Measurements from ENCODE around the gene GPC6.

GPC6 gene

DNA sequence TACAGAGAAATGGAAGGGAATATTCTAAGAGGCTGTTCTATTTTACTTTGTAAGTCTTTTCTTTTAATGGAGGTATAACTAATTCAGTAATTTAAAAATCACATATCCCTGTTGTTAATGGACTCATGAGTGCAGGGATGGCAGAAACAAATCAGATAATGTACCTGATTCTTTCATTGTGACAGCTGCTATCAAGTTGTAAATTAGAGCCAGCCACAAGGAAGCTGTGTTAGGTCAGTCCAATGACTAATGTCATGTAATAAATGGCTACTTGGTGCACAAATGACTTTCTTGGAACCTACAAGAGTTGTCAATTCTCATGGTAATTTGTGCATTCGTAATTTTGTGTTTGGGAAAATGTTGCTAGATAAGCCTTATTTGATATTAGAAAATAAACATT is 806.5 kb downstream of the GPC6 start:
- no peak overlapping the region for H3K9ac ChIP-seq (ENCODE audit: low read depth in 1 of 2, low read length in 2 of 2)
- H3K27me3 ChIP-seq (ENCODE audit: control insufficient read depth in 2 of 2, insufficient read depth in 2 of 2, low read length in 2 of 2): no peaks in the 10 kb centered on the region
- H3K27ac ChIP-seq (ENCODE audit: low read depth in 2 of 2, low read length in 2 of 2): no peak overlapping the region
- no peaks in the 10 kb centered on the region for H3K9me3 ChIP-seq (ENCODE audit: control insufficient read depth in 2 of 2, low read length in 2 of 2)
- H3K4me1 ChIP-seq (ENCODE audit: control insufficient read depth in 2 of 2, insufficient read depth in 2 of 2, low read length in 2 of 2): no peaks in the 10 kb centered on the region
- no peak overlapping the region for H3K4me3 ChIP-seq (ENCODE audit: low read length in 2 of 2)
- H3K36me3 ChIP-seq (ENCODE audit: control insufficient read depth in 2 of 2, insufficient read depth in 2 of 2, low read length in 2 of 2): no peaks in the 10 kb centered on the region

DNA sequence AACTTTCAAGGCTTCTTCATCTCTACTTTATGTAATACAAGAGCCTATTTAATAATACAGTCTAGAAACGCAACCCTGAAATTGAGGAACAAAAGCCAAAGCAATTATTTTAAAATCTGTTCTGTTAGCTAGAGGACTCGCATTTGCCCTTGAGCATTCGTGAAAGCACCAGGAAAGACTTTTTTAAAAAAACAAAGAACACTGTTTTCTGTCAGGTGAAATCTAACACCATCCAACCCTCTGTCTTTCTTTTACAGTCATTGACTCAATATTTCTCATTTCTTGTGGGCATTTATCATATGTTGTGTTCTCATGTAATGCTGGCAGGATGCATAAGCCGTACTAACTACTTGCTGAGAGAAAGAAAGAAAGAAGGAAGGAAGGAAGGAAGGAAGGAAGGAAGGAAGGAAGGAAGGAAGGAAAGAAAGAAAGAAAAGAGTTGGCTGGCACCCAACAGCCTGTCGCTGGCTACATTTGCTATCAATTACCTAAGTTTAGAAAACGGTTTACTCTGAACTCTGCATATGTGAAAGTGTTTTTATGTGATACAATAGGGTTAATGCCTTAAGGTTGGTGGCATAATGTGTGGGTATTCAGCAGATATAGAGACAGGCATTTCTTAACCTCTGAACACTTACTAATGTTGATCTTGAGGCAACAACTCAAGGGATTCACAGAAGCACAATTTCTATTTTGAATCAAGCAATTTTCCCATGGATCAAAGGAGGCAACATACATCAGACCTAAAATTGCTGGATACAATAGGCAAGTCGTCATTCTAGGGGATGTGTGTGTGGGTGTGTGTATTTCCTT is 807.4 kb downstream of the GPC6 start:
- no peak overlapping the region for H3K9ac ChIP-seq (ENCODE audit: low read depth in 1 of 2, low read length in 2 of 2)
- no peaks in the 10 kb centered on the region for H3K4me1 ChIP-seq (ENCODE audit: control insufficient read depth in 2 of 2, insufficient read depth in 2 of 2, low read length in 2 of 2)
- no peaks in the 10 kb centered on the region for H3K9me3 ChIP-seq (ENCODE audit: control insufficient read depth in 2 of 2, low read length in 2 of 2)
- H3K27me3 ChIP-seq (ENCODE audit: control insufficient read depth in 2 of 2, insufficient read depth in 2 of 2, low read length in 2 of 2): no peaks in the 10 kb centered on the region
- H3K4me3 ChIP-seq (ENCODE audit: low read length in 2 of 2): no peak overlapping the region
- no peak overlapping the region for H3K27ac ChIP-seq (ENCODE audit: low read depth in 2 of 2, low read length in 2 of 2)
- H3K36me3 ChIP-seq (ENCODE audit: control insufficient read depth in 2 of 2, insufficient read depth in 2 of 2, low read length in 2 of 2): no peaks in the 10 kb centered on the region

DNA sequence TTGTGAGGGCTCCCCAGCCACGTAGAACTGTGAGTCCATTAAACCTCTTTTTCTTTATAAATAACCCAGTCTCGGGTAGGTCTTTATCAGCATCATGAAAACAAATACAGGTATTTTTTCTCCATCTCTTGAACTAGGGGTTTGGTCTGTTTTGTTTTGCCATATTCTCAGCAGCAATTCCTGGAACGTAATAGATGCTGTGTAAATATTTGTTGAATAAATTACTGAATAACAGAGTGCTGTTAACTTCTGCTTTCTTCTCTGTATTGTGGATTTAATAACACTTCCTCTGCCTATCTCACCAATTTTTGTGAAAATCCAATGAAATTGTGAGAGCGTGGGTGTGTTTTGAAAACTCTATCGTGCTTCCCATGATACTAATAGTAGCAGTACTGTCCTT is 823.4 kb downstream of the GPC6 start:
- Histone ChIP-seq H3K9ac (ENCODE audit: low read depth in 1 of 2, low read length in 2 of 2) (no peak overlapping the region), H3K27ac (ENCODE audit: low read depth in 2 of 2, low read length in 2 of 2) (no peak overlapping the region), H3K4me1 (ENCODE audit: control insufficient read depth in 2 of 2, insufficient read depth in 2 of 2, low read length in 2 of 2) (no peaks in the 10 kb centered on the region), H3K36me3 (ENCODE audit: control insufficient read depth in 2 of 2, insufficient read depth in 2 of 2, low read length in 2 of 2) (no peaks in the 10 kb centered on the region), H3K9me3 (ENCODE audit: control insufficient read depth in 2 of 2, low read length in 2 of 2) (no peaks in the 10 kb centered on the region), H3K4me3 (ENCODE audit: low read length in 2 of 2) (no peak overlapping the region), H3K27me3 (ENCODE audit: control insufficient read depth in 2 of 2, insufficient read depth in 2 of 2, low read length in 2 of 2) (no peaks in the 10 kb centered on the region)

DNA sequence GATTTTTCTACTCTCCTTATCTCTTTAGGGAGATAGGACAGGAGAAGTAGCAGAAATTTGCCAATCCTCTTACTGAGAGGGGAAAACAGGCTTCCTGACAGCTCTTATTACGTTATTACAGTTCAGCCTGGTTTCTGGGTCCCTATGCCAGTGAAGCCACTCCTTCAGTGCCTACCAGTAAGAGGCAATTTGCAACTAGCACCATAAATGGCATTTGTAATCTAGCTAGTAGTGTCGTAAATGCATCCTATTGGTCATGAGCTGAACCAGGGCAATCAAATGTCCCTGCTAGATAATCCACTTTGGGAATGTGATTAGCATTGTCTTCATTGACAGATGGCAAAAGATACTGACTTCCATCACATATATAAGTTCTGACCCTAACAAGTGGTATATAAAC is 824.1 kb downstream of the GPC6 start:
- Histone ChIP-seq H3K9me3 (ENCODE audit: control insufficient read depth in 2 of 2, low read length in 2 of 2) (no peaks in the 10 kb centered on the region), H3K4me1 (ENCODE audit: control insufficient read depth in 2 of 2, insufficient read depth in 2 of 2, low read length in 2 of 2) (no peaks in the 10 kb centered on the region), H3K27me3 (ENCODE audit: control insufficient read depth in 2 of 2, insufficient read depth in 2 of 2, low read length in 2 of 2) (no peaks in the 10 kb centered on the region), H3K36me3 (ENCODE audit: control insufficient read depth in 2 of 2, insufficient read depth in 2 of 2, low read length in 2 of 2) (no peaks in the 10 kb centered on the region), H3K27ac (ENCODE audit: low read depth in 2 of 2, low read length in 2 of 2) (no peak overlapping the region), H3K9ac (ENCODE audit: low read depth in 1 of 2, low read length in 2 of 2) (no peak overlapping the region), H3K4me3 (ENCODE audit: low read length in 2 of 2) (no peak overlapping the region)

DNA sequence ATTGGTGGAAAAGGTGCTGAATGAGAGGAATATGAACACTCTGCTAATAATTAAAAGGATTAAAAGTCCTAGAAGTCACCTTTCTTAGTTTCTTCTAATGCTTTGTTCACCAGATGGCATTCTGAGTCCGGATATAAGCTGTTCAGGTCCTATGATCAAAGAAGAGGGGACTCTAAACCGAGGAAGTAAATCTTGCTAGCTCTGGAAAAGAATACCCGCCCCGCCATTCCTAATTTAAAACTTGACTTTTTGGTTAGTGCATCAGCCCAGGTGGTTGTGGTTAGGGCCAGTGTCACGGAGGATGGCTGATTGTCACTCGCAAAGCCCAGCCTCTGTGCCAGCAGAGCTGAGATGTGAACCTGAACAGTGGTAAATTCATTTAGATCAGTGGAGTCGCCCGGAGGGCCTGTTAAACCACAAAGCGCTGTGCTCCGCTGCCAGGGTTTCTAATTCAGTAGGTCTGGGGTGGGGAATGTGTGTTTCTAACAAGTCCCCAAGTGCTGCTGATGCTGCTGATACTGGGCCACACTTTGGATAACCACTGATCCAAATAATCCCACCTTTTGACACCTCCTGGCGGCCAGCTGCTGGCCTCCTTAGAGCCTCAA is 827.5 kb downstream of the GPC6 start:
- Histone ChIP-seq H3K9me3 (ENCODE audit: control insufficient read depth in 2 of 2, low read length in 2 of 2) (no peaks in the 10 kb centered on the region), H3K9ac (ENCODE audit: low read depth in 1 of 2, low read length in 2 of 2) (no peak overlapping the region), H3K27me3 (ENCODE audit: control insufficient read depth in 2 of 2, insufficient read depth in 2 of 2, low read length in 2 of 2) (no peaks in the 10 kb centered on the region), H3K27ac (ENCODE audit: low read depth in 2 of 2, low read length in 2 of 2) (no peak overlapping the region), H3K4me1 (ENCODE audit: control insufficient read depth in 2 of 2, insufficient read depth in 2 of 2, low read length in 2 of 2) (no peaks in the 10 kb centered on the region), H3K4me3 (ENCODE audit: low read length in 2 of 2) (no peak overlapping the region), H3K36me3 (ENCODE audit: control insufficient read depth in 2 of 2, insufficient read depth in 2 of 2, low read length in 2 of 2) (no peaks in the 10 kb centered on the region)

DNA sequence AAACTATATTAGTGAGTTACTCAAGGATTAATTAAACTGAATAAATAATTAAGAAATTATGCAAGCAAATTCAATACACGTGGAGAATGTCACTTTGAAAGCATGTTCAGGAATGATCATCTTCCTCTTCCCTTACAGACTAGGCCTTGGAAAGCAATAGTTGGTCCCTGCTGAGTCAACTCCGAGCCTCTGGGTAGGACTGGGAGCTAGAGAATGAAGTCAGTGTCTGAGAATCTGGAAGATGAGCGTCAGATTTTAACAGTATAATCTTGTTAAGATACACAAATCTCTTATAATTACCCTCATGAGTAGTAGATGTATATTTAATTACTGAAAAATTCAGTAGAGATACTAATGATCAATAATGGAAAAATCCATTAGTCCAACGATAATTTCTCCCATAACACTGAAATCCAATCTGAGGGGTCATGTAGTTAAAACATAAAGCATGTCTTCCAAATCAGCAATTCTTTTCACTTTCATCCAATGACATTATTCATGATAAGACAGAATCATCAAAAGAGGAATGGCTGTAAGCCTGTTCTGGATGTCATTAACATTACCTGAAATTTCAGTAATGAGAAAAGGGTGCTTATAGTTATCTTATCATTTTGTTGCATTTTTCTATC is 829.9 kb downstream of the GPC6 start:
- Histone ChIP-seq H3K27me3 (ENCODE audit: control insufficient read depth in 2 of 2, insufficient read depth in 2 of 2, low read length in 2 of 2) (no peaks in the 10 kb centered on the region), H3K9ac (ENCODE audit: low read depth in 1 of 2, low read length in 2 of 2) (no peak overlapping the region), H3K4me3 (ENCODE audit: low read length in 2 of 2) (no peak overlapping the region), H3K27ac (ENCODE audit: low read depth in 2 of 2, low read length in 2 of 2) (no peak overlapping the region), H3K9me3 (ENCODE audit: control insufficient read depth in 2 of 2, low read length in 2 of 2) (no peaks in the 10 kb centered on the region), H3K4me1 (ENCODE audit: control insufficient read depth in 2 of 2, insufficient read depth in 2 of 2, low read length in 2 of 2) (peaks cover 0 to 3% of the 10 kb centered on the region in 2 donors), H3K36me3 (ENCODE audit: control insufficient read depth in 2 of 2, insufficient read depth in 2 of 2, low read length in 2 of 2) (no peaks in the 10 kb centered on the region)

DNA sequence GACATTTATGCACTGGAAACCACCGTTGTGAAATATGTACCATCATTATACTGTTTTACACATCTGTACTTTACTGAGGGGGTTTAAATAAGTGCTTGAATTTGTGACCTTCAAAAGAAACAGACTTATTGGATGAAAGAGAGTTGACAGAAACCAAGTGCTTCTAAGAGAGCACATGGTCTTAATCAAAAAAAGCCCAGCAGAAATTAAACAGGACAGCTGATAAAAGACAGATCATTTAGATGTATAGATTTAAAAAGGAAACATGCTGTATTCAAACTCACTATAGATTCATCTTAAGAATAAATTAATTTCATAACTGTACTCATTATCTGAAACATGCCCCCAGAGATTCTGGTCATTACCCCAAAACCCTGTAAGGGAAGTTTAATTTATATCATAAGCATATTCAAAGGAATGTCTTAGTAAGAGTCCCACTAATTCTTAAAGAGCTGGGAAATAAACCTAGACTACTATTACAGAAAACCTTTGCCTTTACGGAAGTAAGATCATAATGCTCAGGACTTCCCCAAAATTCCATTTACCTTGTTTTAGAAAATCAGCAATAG is 831.1 kb downstream of the GPC6 start:
- H3K27me3 ChIP-seq (ENCODE audit: control insufficient read depth in 2 of 2, insufficient read depth in 2 of 2, low read length in 2 of 2): no peaks in the 10 kb centered on the region
- H3K36me3 ChIP-seq (ENCODE audit: control insufficient read depth in 2 of 2, insufficient read depth in 2 of 2, low read length in 2 of 2): no peaks in the 10 kb centered on the region
- H3K4me1 ChIP-seq (ENCODE audit: control insufficient read depth in 2 of 2, insufficient read depth in 2 of 2, low read length in 2 of 2): peaks cover 0 to 3% of the 10 kb centered on the region in 2 donors
- no peak overlapping the region for H3K9ac ChIP-seq (ENCODE audit: low read depth in 1 of 2, low read length in 2 of 2)
- H3K4me3 ChIP-seq (ENCODE audit: low read length in 2 of 2): no peak overlapping the region
- no peak overlapping the region for H3K27ac ChIP-seq (ENCODE audit: low read depth in 2 of 2, low read length in 2 of 2)
- no peaks in the 10 kb centered on the region for H3K9me3 ChIP-seq (ENCODE audit: control insufficient read depth in 2 of 2, low read length in 2 of 2)

DNA sequence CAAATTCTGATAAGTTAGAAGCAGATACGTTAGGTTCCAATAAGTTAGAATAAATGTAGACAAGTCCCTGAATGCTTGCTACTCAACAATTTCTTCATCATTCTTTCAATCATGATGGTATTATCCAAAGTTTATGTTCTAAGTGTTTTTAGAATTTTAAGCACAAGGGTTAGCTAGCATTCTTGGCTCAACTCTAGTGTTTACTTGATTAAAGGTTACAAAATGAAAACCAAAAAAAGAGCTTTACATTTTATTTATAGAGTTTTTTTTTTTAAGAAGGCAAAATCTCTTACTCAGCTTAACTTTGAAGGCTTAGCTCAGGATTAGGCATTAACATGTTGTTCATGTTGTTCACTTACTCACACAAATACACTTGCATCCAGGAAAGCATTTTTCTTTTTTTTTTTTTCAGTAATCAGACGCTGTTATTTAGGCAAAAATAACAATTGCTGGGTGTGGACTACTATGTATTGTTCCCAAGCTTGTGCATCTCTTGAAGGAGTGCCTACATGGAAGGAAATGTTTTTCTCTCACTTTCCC is 832.3 kb downstream of the GPC6 start:
- peaks cover 0 to 3% of the 10 kb centered on the region in 2 donors for H3K4me1 ChIP-seq (ENCODE audit: control insufficient read depth in 2 of 2, insufficient read depth in 2 of 2, low read length in 2 of 2)
- no peaks in the 10 kb centered on the region for H3K36me3 ChIP-seq (ENCODE audit: control insufficient read depth in 2 of 2, insufficient read depth in 2 of 2, low read length in 2 of 2)
- H3K27me3 ChIP-seq (ENCODE audit: control insufficient read depth in 2 of 2, insufficient read depth in 2 of 2, low read length in 2 of 2): no peaks in the 10 kb centered on the region
- H3K9me3 ChIP-seq (ENCODE audit: control insufficient read depth in 2 of 2, low read length in 2 of 2): no peaks in the 10 kb centered on the region
- H3K4me3 ChIP-seq (ENCODE audit: low read length in 2 of 2): no peak overlapping the region
- H3K9ac ChIP-seq (ENCODE audit: low read depth in 1 of 2, low read length in 2 of 2): no peak overlapping the region
- H3K27ac ChIP-seq (ENCODE audit: low read depth in 2 of 2, low read length in 2 of 2): no peak overlapping the region

DNA sequence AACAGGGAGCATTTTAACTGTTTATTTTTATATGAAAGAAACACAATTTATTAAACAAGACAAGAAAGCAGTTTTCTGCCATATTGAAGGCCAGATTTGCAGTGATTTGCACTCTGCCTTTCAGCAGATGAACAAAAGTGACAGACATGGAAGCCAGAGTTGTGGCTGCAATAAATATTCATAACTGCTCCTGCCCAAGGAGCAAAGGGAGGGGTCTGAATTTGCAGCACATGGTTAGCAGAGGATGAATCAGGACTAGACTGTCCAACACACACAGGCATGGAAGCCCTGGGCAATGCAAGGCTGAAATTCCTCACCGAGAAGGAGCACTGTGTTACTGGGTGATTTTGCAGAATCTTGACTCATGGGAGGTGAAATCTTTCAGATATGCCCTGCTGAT is 834.7 kb downstream of the GPC6 start:
- Histone ChIP-seq H3K27me3 (ENCODE audit: control insufficient read depth in 2 of 2, insufficient read depth in 2 of 2, low read length in 2 of 2) (no peaks in the 10 kb centered on the region), H3K4me1 (ENCODE audit: control insufficient read depth in 2 of 2, insufficient read depth in 2 of 2, low read length in 2 of 2) (peaks cover 0 to 3% of the 10 kb centered on the region in 2 donors), H3K36me3 (ENCODE audit: control insufficient read depth in 2 of 2, insufficient read depth in 2 of 2, low read length in 2 of 2) (no peaks in the 10 kb centered on the region), H3K27ac (ENCODE audit: low read depth in 2 of 2, low read length in 2 of 2) (no peak overlapping the region), H3K9ac (ENCODE audit: low read depth in 1 of 2, low read length in 2 of 2) (no peak overlapping the region), H3K9me3 (ENCODE audit: control insufficient read depth in 2 of 2, low read length in 2 of 2) (no peaks in the 10 kb centered on the region), H3K4me3 (ENCODE audit: low read length in 2 of 2) (no peak overlapping the region)

DNA sequence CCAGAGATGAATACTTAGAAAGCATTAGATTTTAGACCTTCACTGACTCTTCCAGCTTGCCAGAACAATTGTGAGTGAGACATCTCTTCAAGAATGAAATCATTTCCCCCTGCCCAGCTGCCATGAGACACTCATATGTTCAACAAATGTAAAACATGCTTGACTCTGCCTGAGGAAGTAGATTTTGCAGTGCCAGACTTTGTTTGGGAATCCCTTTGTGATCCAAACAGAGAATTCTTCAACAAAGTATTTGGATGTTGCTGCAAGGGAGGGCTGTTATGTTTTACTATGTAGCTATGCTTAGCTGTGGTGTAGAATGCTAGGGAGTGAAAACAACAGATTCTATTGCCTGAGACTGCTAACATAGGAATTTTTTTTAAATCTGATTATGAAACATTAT is 836.5 kb downstream of the GPC6 start:
- no peak overlapping the region for H3K27ac ChIP-seq (ENCODE audit: low read depth in 2 of 2, low read length in 2 of 2)
- H3K36me3 ChIP-seq (ENCODE audit: control insufficient read depth in 2 of 2, insufficient read depth in 2 of 2, low read length in 2 of 2): no peaks in the 10 kb centered on the region
- H3K4me1 ChIP-seq (ENCODE audit: control insufficient read depth in 2 of 2, insufficient read depth in 2 of 2, low read length in 2 of 2): peaks cover 0 to 3% of the 10 kb centered on the region in 2 donors
- no peak overlapping the region for H3K9ac ChIP-seq (ENCODE audit: low read depth in 1 of 2, low read length in 2 of 2)
- H3K4me3 ChIP-seq (ENCODE audit: low read length in 2 of 2): no peak overlapping the region
- no peaks in the 10 kb centered on the region for H3K9me3 ChIP-seq (ENCODE audit: control insufficient read depth in 2 of 2, low read length in 2 of 2)
- no peaks in the 10 kb centered on the region for H3K27me3 ChIP-seq (ENCODE audit: control insufficient read depth in 2 of 2, insufficient read depth in 2 of 2, low read length in 2 of 2)
